ENCODE data around the gene CES2. TPM values are rescaled to one million over a fixed set of nuclear protein-coding genes. Genes with fewer than 3 reads are reported as not detected.
A peak's percentile ranks its signal among the peaks of the same experiment; 100 is the strongest.

CES2 gene
- total RNA-seq, 3 donors from 2014 or later: 25.9 to 33.1 (median 31.9) TPM

- Histone ChIP-seq H3K4me3 (no peak overlapping the region), H3K27me3 (peaks cover 0 to 14% of the 10 kb centered on the region in 2 donors), H3K36me3 (no peaks in the 10 kb centered on the region), H3K4me1 (no peaks in the 10 kb centered on the region), H3K9me3 (no peaks in the 10 kb centered on the region), H3K27ac (no peak overlapping the region)
- intact Hi-C loops (cut with DNase I; ENCODE audit: low total_unique reads): no loop called here
- DNase-seq (ENCODE audit: low spot score in 2 of 2): no peak
- no peak for TF ChIP-seq CTCF (IDR thresholded peaks at IDR 0.05)
- TF ChIP-seq POLR2AphosphoS5 (IDR thresholded peaks at IDR 0.05): no peak
- TF ChIP-seq POLR2A (IDR thresholded peaks at IDR 0.05): no peak
Observed at GRCh38 chr16:66919569-66920298, 15.6 kb upstream of the CES2 start.

- Histone ChIP-seq H3K9me3 (no peaks in the 10 kb centered on the region), H3K27me3 (peaks cover 0 to 14% of the 10 kb centered on the region in 2 donors), H3K36me3 (no peaks in the 10 kb centered on the region), H3K4me3 (no peak overlapping the region), H3K27ac (no peak overlapping the region), H3K4me1 (peaks cover 0 to 4% of the 10 kb centered on the region in 2 donors)
- TF ChIP-seq POLR2AphosphoS5 (IDR thresholded peaks at IDR 0.05): no peak
- intact Hi-C loops (cut with DNase I; ENCODE audit: low total_unique reads): no loop called here
- no peak for DNase-seq (ENCODE audit: low spot score in 2 of 2)
Observed at GRCh38 chr16:66920299-66920590, 15.1 kb upstream of the CES2 start.

- TF ChIP-seq CTCF (IDR thresholded peaks at IDR 0.05) (no peak), POLR2A (IDR thresholded peaks at IDR 0.05) (no peak), POLR2AphosphoS5 (IDR thresholded peaks at IDR 0.05) (no peak)
- Histone ChIP-seq H3K4me3 (no peak overlapping the region), H3K9me3 (no peaks in the 10 kb centered on the region), H3K27ac (no peak overlapping the region), H3K36me3 (no peaks in the 10 kb centered on the region), H3K4me1 (peaks cover 0 to 6% of the 10 kb centered on the region in 2 donors), H3K27me3 (peaks cover 0 to 14% of the 10 kb centered on the region in 2 donors)
- DNase-seq (ENCODE audit: low spot score in 2 of 2): no peak
- intact Hi-C loops (cut with DNase I; ENCODE audit: low total_unique reads): no loop called here
Observed at GRCh38 chr16:66920924-66921680, 14.2 kb upstream of the CES2 start.

- Histone ChIP-seq H3K27me3 (peaks cover 0 to 14% of the 10 kb centered on the region in 2 donors), H3K4me1 (peaks cover 0 to 6% of the 10 kb centered on the region in 2 donors), H3K9me3 (no peaks in the 10 kb centered on the region), H3K36me3 (no peaks in the 10 kb centered on the region), H3K4me3 (no peak overlapping the region), H3K27ac (no peak overlapping the region)
- intact Hi-C loops (cut with DNase I; ENCODE audit: low total_unique reads): no loop called here
- DNase-seq (ENCODE audit: low spot score in 2 of 2): no peak
- TF ChIP-seq CTCF (IDR thresholded peaks at IDR 0.05) (no peak), POLR2AphosphoS5 (IDR thresholded peaks at IDR 0.05) (no peak), POLR2A (IDR thresholded peaks at IDR 0.05) (no peak)
Observed at GRCh38 chr16:66921729-66922450, 13.4 kb upstream of the CES2 start.

GRCh38 chr16:66923247-66923731 is 12.0 kb upstream of the CES2 start:
- peak overlapping the region in 1 of 2 donors; percentile 52 for H3K27ac ChIP-seq

More at GRCh38 chr16:66923247-66923731, 12.0 kb upstream of the CES2 start:
- Histone ChIP-seq H3K4me3 (peak overlapping the region; percentile 45 to 70 (median 51)), H3K36me3 (no peaks in the 10 kb centered on the region), H3K4me1 (peaks cover 0 to 6% of the 10 kb centered on the region in 2 donors), H3K27me3 (peaks cover 0 to 14% of the 10 kb centered on the region in 2 donors), H3K9me3 (no peaks in the 10 kb centered on the region)
- TF ChIP-seq CTCF (IDR thresholded peaks at IDR 0.05): no peak
- TF ChIP-seq POLR2AphosphoS5 (IDR thresholded peaks at IDR 0.05): peak in 1 of 3 donors; percentile 10
- intact Hi-C loops (cut with DNase I; ENCODE audit: low total_unique reads): no loop called here
- DNase-seq (ENCODE audit: low spot score in 2 of 2): no peak
